GM12873 (cell line): ENCODE results near the gene METTL5.

Experiments used
- TF ChIP-seq, protein P1 (sequence below): IDR thresholded peaks from 2 replicates; pipeline ENCODE4 v1.5.1; 2012; ENCODE audit warnings: low read depth, mild to moderate bottlenecking, moderate library complexity, low read length, control low read depth; ENCODE audit not compliant: insufficient read depth; ENCODE audit errors: missing control alignments

The METTL5 gene

DNA sequence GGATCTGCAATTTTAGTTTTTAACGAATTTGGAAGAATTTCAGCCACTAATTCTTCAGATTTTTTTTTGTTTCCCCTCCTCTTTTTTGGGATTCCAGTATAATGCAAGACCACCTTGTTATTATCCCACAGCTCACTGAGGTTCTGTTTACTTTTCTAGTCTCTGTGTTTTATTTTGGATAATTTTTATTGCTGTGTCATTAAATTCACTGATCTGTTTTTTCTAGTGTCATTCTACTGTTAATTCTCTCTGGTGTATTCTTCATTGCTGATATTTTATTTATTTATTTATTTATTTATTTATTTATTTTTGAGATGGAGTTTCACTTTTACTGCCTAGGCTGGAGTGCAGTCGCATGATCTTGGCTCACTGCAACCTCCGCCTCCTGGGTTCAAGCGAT, 34.7 kb upstream of the METTL5 start:
- TF ChIP-seq, protein P1, sequence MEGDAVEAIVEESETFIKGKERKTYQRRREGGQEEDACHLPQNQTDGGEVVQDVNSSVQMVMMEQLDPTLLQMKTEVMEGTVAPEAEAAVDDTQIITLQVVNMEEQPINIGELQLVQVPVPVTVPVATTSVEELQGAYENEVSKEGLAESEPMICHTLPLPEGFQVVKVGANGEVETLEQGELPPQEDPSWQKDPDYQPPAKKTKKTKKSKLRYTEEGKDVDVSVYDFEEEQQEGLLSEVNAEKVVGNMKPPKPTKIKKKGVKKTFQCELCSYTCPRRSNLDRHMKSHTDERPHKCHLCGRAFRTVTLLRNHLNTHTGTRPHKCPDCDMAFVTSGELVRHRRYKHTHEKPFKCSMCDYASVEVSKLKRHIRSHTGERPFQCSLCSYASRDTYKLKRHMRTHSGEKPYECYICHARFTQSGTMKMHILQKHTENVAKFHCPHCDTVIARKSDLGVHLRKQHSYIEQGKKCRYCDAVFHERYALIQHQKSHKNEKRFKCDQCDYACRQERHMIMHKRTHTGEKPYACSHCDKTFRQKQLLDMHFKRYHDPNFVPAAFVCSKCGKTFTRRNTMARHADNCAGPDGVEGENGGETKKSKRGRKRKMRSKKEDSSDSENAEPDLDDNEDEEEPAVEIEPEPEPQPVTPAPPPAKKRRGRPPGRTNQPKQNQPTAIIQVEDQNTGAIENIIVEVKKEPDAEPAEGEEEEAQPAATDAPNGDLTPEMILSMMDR = no peak

DNA sequence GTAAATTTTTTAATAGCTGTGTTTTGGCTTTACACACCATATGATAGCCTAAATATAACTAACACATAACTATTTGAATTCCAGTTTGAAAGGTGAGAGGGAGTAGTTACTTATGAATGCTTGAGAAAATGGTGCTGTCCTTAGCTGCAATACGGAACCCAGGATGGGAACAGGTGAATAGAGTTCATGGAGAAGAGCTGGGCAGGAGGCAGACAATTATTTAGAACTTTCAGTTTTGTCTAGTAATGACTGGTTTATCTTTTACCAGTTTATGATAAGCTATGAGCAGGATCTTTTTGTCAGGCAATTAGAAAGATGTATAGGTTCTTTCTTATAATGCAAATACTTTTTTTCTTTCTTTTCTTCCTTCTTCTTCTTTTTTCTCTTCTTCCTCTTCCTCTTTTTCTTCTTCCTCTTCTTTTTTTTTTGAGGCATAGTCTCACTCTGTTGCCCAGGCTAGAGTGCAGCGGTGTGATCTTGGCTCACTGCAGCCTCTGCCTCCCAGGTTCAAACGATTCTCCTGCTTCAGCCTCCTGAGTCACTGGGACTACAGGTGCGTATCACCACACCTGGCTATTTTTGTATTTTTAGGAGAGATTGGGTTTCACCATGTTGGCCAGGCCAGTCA, 28.4 kb upstream of the METTL5 start:
- TF ChIP-seq, protein P1 = no peak

DNA sequence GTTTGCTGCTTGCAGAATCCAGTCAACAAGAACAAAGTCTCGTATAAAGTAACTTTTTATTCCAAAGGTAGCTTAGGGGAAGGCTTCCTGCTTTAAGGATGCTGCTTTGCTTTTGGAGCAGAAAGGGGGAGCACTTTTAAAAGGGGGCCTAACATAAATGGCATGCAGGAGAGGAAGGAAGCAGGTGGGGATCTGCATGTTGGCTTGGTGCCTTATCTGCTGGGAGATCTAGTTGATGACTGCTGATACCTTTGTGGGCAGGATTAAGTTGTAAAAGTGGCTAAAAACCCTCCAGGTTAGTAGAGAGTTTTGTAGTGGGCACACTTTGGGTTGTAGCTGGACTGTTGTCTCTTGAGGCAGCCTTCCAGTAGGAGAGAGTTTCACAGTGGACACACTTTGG, 25.0 kb upstream of the METTL5 start:
- TF ChIP-seq, protein P1 = no peak

DNA sequence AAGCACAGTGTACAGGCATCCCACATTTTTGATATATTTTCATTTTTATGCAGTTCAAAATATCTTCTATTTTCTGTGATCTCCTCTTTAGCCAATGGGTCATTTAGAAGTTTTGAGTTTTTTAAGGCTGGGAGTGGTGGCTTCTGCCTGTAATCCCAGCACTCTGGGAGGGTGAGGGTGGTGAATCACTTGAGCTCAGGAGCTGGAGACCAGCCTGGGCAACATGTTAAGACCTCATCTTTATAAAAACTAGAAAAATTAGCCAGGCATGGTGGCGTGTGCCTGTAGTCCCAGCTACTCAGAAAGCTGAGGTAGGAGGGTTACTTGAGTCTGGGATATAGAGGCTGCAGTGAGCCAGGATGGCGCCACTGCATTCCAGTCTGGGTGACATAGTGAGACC, 20.3 kb upstream of the METTL5 start:
- TF ChIP-seq, protein P1 = no peak

DNA sequence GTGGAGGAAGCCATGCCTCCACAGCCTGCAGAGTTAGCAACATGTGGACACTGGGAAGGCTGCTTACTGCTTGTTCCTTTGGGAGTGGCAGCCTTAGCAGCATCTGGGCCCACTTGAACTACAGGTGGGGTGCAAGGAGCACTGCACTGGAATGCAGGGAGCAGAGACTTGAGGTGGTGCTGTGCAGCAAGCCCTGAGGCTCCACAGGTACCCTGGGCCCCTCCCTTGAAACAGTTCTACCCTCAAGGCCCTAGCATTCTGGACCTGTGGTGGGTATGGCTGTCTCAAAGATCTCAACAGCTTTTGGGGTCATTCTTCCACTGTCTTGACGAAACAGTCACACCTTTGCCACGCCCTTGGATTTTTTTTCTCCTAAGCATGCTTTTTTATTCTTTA, 16.0 kb upstream of the METTL5 start:
- TF ChIP-seq, protein P1 = no peak

DNA sequence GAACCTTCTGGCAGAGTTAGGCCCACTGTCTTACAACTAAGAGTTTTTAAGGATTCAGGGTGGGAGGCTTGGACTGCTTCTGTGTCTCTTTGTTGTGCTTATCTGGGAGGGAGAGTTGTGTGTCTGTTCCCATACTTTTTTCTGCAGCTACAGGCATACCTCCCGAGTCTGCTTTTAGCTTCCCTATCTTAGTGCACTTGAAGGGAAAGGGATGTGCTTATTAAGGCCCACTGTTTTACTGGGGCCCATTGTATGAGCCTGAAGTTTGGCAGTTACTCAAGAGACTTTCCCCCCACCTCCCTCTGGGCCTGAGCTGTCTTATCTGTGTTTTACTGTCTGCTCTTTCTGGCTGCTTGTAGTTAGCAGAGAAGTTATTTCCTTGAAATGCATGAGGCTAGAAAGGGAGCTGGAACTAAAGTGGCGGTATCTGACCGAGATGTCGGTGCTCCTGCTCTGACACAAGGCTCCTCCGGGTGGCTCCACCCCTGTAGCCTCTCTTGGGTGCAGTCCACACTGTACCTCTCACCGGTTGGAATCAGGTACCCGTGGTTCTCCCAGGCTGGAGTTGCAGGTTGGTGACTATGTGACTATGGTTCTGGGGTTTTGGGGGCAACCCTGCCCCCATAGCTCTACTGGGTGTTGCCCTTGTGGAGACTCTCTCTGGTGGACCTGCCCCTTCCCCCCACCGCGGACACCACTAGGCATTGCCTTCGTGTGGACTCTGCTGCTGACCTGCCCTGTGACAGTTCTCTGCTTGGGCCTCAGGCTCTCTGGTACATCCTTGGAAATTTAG, 15.4 kb upstream of the METTL5 start:
- TF ChIP-seq, protein P1 = no peak

DNA sequence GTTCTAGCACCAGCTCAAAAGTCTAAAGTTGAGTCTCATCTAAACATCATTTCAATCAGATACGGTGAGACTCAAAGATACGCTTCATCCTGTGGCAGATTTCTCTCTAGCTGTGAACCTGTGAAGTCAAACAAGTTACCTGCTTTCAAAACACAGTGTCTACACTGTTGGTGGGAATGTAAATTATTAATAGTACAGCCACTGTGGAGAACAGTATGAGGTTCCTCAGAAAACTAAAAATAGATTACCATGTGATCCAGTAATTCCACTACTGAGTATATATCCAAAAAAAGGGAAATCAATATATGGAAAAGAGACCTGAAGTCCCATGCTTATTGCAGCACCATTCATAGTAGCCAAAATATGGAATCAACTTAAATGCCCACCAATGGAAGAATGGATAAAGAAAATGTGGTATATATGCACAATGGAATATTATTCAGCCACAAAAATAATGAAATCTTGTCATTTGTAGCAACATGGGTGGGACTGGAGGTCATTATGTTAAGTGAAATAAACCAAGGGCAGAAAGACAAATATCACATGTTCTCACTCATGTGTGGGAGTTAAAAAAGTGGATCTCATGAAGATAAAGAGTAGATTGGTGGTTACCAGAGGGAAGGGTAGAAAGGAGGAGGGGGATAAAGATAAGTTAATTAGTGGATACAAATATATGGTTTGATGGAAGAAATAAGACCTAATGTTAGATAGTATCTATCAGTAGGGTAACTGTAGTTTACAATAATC, 14.2 kb upstream of the METTL5 start:
- TF ChIP-seq, protein P1 = no peak
